Muscle of leg (tissue), 11 donors: ENCODE data around the gene ODAD4. TPM values are rescaled to one million over a fixed set of nuclear protein-coding genes. Genes with fewer than 3 reads are reported as not detected.
"Not testable (repeated sequence)": the region's sequence is repeated elsewhere in the genome, so short reads cannot be mapped to it uniquely, and the experiment has no call there.

Experiments
- DNase-seq: peaks from one replicate; pipeline ENCODE4 v3.0.0; 2013
- H3K27ac ChIP-seq: one replicate; pipeline ENCODE4 v1.5.1; 2013; ENCODE audit warnings: mild to moderate bottlenecking, low read length, control low read depth
- H3K27me3 ChIP-seq: one replicate; pipeline ENCODE4 v1.6.1; 2013; ENCODE audit warnings: low read length; ENCODE audit not compliant: control insufficient read depth, insufficient read depth
- H3K36me3 ChIP-seq: one replicate; pipeline ENCODE4 v1.6.1; 2013; ENCODE audit warnings: low read length; ENCODE audit not compliant: control insufficient read depth, insufficient read depth
- H3K4me1 ChIP-seq: one replicate; pipeline ENCODE4 v1.6.1; 2013; ENCODE audit warnings: low read length; ENCODE audit not compliant: control insufficient read depth, insufficient read depth
- H3K4me3 ChIP-seq: one replicate; pipeline ENCODE4 v1.5.1; 2013; ENCODE audit warnings: low read length, control low read depth
- H3K9me3 ChIP-seq: replicated peaks from 2 replicates; pipeline ENCODE4 v1.6.1; 2013; ENCODE audit warnings: low read depth, low read length; ENCODE audit not compliant: control insufficient read depth
- WGBS: methylation state at CpG from one replicate; pipeline ENCODE4 v1.1.5; 2013; ENCODE audit warnings: missing lambda C conversion rate; ENCODE audit not compliant: insufficient coverage; 5-methylcytosine and 5-hydroxymethylcytosine counted together
- polyA plus RNA-seq, 8 donors: library from polyadenylated mRNA; unstranded; fragments of 120-200 nt; gene quantifications; one replicate each; pipeline versions ENCODE4 v1.2.1 to v1.2.3, GENCODE V29; 2013; ENCODE audit warnings: inconsistent platforms in 1 of 8, low replicate concordance in 1 of 8; ENCODE audit not compliant: insufficient read length in 8 of 8, insufficient read depth in 1 of 8
- total RNA-seq: library from RNA; stranded (reverse); fragments of 120-200 nt; gene quantifications from one replicate; pipeline ENCODE4 v1.2.4, GENCODE V29; 2013

Gene ODAD4
- total and polyA plus RNA-seq, 9 donors = 0.44 to 1.9 (median 0.95) TPM

DNA sequence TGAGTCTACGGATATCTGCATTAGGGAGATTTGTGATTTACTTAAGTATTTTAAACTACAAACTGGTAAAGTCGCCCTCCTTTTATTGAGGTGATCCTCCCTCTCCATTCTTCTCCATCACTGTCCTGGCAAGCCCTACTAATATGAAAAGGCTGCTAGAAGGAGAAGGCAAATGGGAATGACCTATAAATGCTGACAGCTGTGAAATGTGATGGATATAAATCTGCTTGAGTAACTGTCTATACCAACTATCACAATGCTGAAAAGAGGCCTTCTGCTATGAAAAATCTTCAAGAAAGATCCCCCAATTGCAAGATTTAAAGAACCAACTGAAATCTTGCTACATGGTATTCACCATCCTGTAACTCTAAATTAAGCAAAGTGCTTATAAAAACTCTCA lies 71.3 kb downstream of the ODAD4 start:
- peaks cover 48% of the 10 kb centered on the region for H3K36me3 ChIP-seq

DNA sequence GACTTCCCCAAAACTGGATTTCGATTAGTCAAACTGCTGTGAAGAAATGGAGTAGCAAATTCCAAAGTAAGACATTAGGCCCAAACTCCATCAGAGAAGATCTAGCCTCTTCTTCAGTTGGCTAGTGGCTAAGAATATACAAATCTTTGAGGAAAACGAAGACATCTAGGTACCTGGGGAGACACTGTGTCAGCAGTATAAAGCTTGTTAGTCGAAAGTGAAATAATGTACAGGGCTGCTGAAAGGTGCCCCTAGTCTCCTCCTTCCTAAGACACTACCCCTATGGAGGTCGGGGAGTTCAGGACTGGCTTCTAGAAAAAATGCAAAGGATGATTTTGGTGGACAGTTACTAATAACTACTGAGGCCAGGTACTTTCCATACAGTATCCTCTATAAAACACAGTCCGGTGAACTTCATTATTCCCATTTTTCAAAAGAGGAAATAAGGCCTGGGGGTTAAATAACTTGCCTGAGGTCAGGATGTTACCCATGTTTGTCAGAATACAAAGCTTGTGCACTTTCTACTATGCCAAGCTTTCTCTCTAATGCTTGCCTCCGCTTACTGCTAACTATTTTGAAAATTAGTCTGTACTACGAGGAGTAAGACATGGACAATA lies 71.9 kb downstream of the ODAD4 start:
- Histone ChIP-seq H3K36me3 (peaks cover 43% of the 10 kb centered on the region), H3K27ac (no peak overlapping the region), H3K9me3 (no peaks in the 10 kb centered on the region), H3K4me1 (peaks cover 2% of the 10 kb centered on the region), H3K27me3 (no peaks in the 10 kb centered on the region), H3K4me3 (no peak overlapping the region)
- WGBS = no CpG with 5 or more reads among the region's 7 CpGs
- no peak for DNase-seq

More for the DNA sequence above, 71.3 kb downstream of the ODAD4 start:
- DNase-seq = no peak
- H3K9me3 ChIP-seq = no peaks in the 10 kb centered on the region
- WGBS = no CpG with 5 or more reads among the region's 2 CpGs
- H3K27ac ChIP-seq = no peak overlapping the region
- no peaks in the 10 kb centered on the region for H3K27me3 ChIP-seq
- no peaks in the 10 kb centered on the region for H3K4me1 ChIP-seq
- H3K4me3 ChIP-seq = no peak overlapping the region

DNA sequence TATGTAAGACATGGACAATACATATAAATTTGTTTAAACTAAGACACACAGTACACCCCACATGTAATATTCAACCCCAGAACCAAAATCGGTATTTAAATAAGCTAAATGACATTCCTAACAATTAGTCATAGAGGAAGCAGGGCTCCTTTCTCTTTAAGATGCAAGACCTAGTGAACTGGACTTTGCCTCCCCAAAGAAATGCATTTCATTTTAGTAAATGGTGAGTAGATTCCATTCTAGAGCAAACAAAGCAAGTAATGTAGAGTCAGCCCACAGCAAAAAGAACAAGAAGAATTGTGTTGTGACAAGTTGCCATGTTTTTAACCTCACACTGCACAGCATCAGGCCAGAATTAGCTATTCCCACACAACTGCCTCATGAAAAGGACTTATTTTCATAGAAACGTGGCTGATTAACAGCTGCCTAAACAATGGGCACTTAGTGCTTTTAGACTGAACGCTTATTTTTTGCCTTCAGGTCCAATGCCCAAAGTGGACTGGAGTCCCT lies 72.4 kb downstream of the ODAD4 start:
- no peaks in the 10 kb centered on the region for H3K27me3 ChIP-seq
- WGBS = 83% methylated on average over 2 of the region's 3 CpGs
- H3K4me3 ChIP-seq = no peak overlapping the region
- H3K9me3 ChIP-seq = no peaks in the 10 kb centered on the region
- H3K4me1 ChIP-seq = peaks cover 2% of the 10 kb centered on the region
- no peak for DNase-seq
- H3K36me3 ChIP-seq = peaks cover 37% of the 10 kb centered on the region
- H3K27ac ChIP-seq = no peak overlapping the region

DNA sequence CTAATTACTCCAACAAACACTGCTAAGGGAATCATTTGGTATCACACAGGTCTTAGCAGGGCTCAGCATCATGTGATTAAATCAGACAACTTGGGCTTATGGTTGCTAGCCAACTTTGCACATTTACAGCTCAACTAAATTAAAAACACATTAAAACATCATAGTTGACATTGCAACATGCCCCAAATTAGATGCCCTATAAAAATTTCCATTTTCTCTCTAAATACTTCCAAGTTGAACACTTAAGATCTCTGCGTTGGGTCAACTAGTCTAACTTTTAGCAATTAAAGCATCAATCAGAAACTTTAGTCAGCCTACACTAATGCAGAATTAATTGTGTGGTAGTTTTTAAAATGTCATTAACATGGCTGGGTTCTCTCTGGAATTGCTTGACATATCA lies 74.7 kb downstream of the ODAD4 start:
- WGBS = no CpG with 5 or more reads among the region's 1 CpG
- H3K27me3 ChIP-seq = no peaks in the 10 kb centered on the region
- no peaks in the 10 kb centered on the region for H3K9me3 ChIP-seq
- no peak overlapping the region for H3K27ac ChIP-seq
- no peak for DNase-seq
- peaks cover 21% of the 10 kb centered on the region for H3K36me3 ChIP-seq
- H3K4me1 ChIP-seq = peaks cover 2% of the 10 kb centered on the region
- no peak overlapping the region for H3K4me3 ChIP-seq

DNA sequence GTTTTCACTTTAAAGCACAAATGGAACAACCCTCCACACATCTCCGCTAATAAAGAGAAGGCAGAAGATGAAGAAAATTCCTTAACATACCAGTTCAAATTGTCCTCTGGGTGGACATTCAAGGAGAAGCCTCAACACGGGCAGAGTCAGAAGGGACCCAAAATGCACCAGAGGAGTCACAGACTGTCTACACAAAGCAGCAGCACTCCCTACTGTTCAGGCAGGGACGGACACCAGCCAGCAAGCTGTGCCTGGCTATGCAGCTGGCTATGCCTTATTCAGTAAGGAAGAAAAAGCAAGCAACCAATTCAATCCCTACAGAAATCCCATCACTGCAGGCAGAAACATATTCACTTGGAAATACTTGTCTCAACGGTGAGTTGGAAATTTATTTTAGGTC lies 78.8 kb downstream of the ODAD4 start:
- H3K4me3 ChIP-seq = no peak overlapping the region
- peaks cover 2% of the 10 kb centered on the region for H3K4me1 ChIP-seq
- H3K27ac ChIP-seq = no peak overlapping the region
- DNase-seq = no peak
- no peaks in the 10 kb centered on the region for H3K27me3 ChIP-seq
- 60% methylated on average over 1 of the region's 4 CpGs for WGBS
- peaks cover 3% of the 10 kb centered on the region for H3K36me3 ChIP-seq
- no peaks in the 10 kb centered on the region for H3K9me3 ChIP-seq

DNA sequence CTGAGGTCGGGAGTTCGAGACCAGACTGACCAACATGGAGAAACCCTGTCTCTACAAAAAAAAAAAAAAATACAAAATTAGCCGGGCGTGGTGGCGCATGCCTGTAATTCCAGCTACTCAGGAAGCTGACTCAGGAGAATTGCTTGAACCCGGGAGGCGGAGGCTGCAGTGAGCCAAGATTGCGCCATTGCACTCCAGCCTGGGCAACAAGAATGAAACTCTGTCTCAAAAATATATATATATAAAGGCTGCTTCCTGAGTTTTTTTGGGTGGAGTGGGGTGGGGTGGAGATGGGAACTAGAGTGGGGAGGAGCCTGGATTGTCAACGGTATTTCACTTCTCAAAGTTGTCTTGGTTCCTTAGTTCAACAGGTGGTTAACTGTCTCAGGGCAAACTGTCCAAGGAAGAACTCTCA lies 79.9 kb downstream of the ODAD4 start:
- H3K9me3 ChIP-seq, H3K4me3 ChIP-seq, H3K27ac ChIP-seq, H3K36me3 ChIP-seq, DNase-seq, H3K4me1 ChIP-seq, H3K27me3 ChIP-seq: not testable (repeated sequence)
- WGBS = 38% methylated on average over 1 of the region's 9 CpGs

DNA sequence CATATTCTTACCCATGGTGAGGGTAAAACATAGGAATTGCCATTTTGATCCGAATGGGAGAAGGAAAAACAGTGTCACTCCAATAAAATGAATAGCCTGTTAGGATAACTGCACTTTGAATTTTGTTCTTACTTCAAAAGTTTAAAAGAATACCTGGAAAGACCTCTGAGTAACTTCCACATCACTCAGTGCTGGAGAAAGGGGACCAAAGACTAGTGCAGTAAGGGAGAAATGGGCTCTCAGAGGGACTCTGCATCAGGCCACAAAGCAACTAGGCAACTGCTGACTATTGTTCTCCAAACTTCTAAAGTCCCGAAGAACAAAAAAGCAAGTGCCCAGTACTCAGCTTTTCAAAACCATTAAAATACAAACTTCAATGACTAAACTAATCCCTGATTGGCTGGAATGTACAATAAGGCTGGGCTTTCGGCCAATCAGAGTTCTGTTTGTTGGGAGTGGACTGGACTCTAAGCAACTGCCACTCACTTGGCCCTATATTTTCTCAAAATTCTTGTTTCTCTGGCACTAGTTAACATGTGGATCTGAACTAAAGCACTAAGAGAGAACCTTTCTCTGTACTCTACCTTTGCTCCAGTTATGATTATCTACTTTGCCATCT lies 80.6 kb downstream of the ODAD4 start:
- no peaks in the 10 kb centered on the region for H3K27me3 ChIP-seq
- DNase-seq = no peak
- no peak overlapping the region for H3K27ac ChIP-seq
- H3K9me3 ChIP-seq = no peaks in the 10 kb centered on the region
- no CpG with 5 or more reads among the region's 3 CpGs for WGBS
- H3K4me3 ChIP-seq = no peak overlapping the region
- peaks cover 5% of the 10 kb centered on the region for H3K36me3 ChIP-seq
- H3K4me1 ChIP-seq = peaks cover 7% of the 10 kb centered on the region

DNA sequence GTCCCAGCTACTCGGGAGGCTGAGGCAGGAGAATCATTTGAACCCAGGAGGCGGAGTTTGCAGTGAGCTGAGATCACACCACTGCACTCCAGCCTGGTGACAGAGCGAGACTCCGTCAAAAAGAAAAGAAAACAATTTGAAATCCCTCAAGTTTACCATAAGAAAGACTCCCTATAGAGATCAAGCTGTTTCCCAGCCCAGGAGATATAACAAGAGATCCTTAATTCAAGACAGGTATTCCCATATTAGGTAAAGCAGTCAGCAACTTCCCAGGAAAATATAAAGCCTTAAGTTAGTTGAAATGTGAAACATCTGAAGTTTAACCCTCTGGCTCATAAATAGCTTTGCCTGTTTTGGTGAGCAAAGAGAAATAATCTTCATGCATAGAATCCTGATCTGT lies 81.9 kb downstream of the ODAD4 start:
- H3K27me3 ChIP-seq, H3K36me3 ChIP-seq, H3K27ac ChIP-seq, H3K4me3 ChIP-seq, DNase-seq, H3K9me3 ChIP-seq: not testable (repeated sequence)
- WGBS = 100% methylated on average over 1 of the region's 4 CpGs
- H3K4me1 ChIP-seq = peaks cover 11% of the 10 kb centered on the region

DNA sequence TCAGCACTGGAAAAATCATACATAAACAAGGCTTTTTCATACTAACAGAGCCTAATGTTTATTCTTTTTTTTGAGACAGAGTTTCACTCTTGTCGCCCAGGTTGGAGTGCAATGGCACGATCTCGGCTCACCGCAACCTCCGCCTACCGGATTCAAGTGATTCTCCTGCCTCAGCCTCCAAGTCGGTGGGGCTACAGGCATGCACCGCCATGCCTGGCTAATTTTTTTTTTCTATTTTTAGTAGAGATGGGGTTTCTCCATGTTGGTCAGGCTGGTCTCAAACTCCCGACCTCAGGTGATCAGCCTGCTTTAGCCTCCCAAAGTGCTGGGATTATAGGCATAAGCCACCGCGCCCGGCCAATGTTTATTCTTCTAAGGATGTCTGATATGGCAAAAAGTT lies 83.3 kb downstream of the ODAD4 start:
- DNase-seq, H3K4me3 ChIP-seq, H3K27ac ChIP-seq, H3K27me3 ChIP-seq, H3K9me3 ChIP-seq, H3K36me3 ChIP-seq: not testable (repeated sequence)
- H3K4me1 ChIP-seq = peaks cover 20% of the 10 kb centered on the region
- WGBS = 100% methylated on average over 1 of the region's 12 CpGs
